ENCODE measurements around the gene ZSWIM4. TPM values are rescaled to one million over a fixed set of nuclear protein-coding genes. Genes with fewer than 3 reads are reported as not detected.
A peak's percentile ranks its signal among the peaks of the same experiment; 100 is the strongest.
"Not testable (repeated sequence)": the region's sequence is repeated elsewhere in the genome, so short reads cannot be mapped to it uniquely, and the experiment has no call there.

The ZSWIM4 gene
- total and polyA plus RNA-seq, 7 donors: 0.77 to 7.8 (median 3.7) TPM

DNA sequence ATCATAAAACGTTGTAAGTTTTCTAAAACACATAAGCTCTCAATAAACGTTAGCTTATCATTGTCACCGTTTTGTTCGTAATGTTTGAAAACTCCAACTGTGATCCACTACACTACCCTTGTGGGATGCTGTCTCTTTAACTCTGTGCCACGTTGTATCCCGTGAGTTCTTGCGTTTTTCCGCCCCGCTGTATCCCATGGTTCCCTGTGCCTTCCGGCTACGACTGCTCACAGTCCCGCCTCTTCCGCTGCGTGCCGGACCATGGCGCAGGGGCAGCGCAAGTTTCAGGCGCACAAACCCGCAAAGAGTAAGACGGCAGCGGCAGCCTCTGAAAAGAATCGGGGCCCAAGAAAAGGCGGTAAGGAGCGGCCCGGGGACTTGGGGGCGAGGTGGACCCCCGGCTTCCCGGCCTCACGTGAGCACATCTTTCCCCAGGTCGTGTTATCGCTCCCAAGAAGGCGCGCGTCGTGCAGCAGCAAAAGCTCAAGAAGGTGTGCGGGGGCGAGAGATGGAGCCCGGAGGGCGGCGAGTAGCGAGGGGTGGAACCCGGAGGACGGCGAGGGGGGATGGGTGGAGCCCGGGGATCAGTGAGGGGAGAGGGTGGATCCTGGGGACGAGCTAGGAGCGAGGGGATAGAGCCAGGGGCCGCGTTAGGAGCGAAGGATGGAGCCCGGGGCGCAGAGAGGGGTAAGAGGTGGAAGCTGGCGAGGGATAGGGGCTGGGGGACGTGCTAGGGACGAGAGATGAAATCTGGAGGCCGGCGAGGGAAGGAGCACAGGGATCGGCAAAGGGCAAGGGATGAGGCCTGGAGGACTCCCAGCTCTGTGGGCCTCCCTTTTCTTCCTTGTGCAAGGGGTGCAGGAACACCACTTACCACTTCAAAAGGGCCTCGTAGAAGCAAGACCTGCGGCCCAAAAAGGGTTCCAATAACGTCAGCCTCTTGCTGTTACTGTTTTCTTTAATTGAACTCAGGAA, 20.7 kb upstream of the ZSWIM4 start, which contains the start of gene C19orf53:
TSS of gene C19orf53 (plus strand) at position 240 of the 975 bp plus-strand sequence. CDS start at position 262, 22 bp downstream.
- DNase-seq: peak; percentile 91 to 94

DNA sequence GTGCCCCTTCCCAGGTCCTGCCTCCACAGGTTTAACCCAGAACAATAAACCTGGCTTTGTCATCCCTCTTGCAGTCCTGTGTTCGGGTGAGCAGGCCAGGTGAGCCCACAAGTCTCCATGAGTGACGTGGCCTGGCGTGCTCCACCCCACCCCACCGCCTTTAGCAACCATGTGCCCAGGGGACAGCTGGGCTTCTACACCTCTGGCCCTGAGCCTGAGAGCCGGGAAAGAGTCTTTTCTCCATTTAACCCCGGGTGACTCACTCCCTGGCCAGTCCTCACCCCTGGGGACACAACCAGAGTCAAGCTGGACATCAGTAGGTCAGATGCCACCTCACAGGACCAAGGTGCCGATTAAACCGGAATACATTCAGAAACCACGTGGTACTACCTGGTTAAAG, 16.8 kb upstream of the ZSWIM4 start:
- WGBS, 3 donors: 57 to 70% (median 67%) methylated on average over 9 of the region's 9 CpGs
- Histone ChIP-seq H3K4me3 (no peak overlapping the region), H3K27me3 (ENCODE audit: insufficient read depth in 3 of 3, low read length in 2 of 3) (no peaks in the 10 kb centered on the region), H3K36me3 (ENCODE audit: insufficient read depth in 1 of 2, low read depth in 1 of 2) (peaks cover 3 to 35% of the 10 kb centered on the region in 2 donors), H3K9me3 (no peaks in the 10 kb centered on the region), H3K27ac (no peak overlapping the region), H3K4me1 (peaks cover 14% of the 10 kb centered on the region)
- peak in 2 of 4 donors; percentile 38 to 50 for ATAC-seq
- DNase-seq: peak in 1 of 2 donors; percentile 66
- intact Hi-C loops (cut with DNase I): loop anchor here (10.0 kb wide), 1 partner anchor 296 kb away; the partner anchor contains the start of gene MISP3 (in 2 of the 2)
- TF ChIP-seq, protein P1, sequence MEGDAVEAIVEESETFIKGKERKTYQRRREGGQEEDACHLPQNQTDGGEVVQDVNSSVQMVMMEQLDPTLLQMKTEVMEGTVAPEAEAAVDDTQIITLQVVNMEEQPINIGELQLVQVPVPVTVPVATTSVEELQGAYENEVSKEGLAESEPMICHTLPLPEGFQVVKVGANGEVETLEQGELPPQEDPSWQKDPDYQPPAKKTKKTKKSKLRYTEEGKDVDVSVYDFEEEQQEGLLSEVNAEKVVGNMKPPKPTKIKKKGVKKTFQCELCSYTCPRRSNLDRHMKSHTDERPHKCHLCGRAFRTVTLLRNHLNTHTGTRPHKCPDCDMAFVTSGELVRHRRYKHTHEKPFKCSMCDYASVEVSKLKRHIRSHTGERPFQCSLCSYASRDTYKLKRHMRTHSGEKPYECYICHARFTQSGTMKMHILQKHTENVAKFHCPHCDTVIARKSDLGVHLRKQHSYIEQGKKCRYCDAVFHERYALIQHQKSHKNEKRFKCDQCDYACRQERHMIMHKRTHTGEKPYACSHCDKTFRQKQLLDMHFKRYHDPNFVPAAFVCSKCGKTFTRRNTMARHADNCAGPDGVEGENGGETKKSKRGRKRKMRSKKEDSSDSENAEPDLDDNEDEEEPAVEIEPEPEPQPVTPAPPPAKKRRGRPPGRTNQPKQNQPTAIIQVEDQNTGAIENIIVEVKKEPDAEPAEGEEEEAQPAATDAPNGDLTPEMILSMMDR (IDR thresholded peaks at IDR 0.05): no peak

More for the DNA sequence above, 20.7 kb upstream of the ZSWIM4 start, which contains the start of gene C19orf53:
- Histone ChIP-seq H3K27me3 (ENCODE audit: insufficient read depth in 3 of 3, low read length in 2 of 3) (no peaks in the 10 kb centered on the region), H3K27ac (peak within 1 kb of the TSS; percentile 79), H3K4me3 (peak within 1 kb of the TSS; percentile 85), H3K9me3 (no peaks in the 10 kb centered on the region), H3K4me1 (peaks cover 11% of the 10 kb centered on the region), H3K36me3 (ENCODE audit: insufficient read depth in 1 of 2, low read depth in 1 of 2) (peaks cover 6 to 64% of the 10 kb centered on the region in 2 donors)
- ATAC-seq: peak; percentile 97 to 99 (median 98)
- TF ChIP-seq, protein P1 (IDR thresholded peaks at IDR 0.05): no peak
- intact Hi-C loops (cut with DNase I): loop anchor here (10.0 kb wide), 1 partner anchor 300 kb away; the partner anchor contains the start of gene MISP3 (in 2 of the 2)
- WGBS, 3 donors: 0 to 1% (median 0%) methylated on average over 59 to 61 of the region's 61 CpGs

DNA sequence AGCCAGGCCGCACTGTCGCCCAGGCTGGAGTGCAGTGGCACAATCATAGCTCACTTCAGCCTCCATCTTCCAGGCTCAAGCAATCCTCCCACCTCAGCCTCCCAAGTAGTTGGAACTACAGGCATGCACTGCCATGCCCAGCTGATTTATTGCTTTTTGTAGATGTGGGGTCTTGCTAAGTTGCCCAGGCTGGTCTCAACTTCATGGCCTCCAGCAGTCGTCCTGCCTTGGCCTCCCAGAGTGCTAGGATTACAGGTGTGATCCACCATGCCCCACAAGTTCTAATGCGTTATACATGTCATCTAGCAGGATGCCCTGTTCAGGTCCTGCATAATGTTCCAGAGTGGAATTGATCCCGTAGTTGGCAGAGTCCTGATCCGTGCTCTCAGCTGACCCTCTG, 16.4 kb upstream of the ZSWIM4 start:
- ATAC-seq (no peak), DNase-seq (no peak)
- Histone ChIP-seq H3K9me3 (no peaks in the 10 kb centered on the region), H3K4me3 (no peak overlapping the region), H3K27me3 (ENCODE audit: insufficient read depth in 3 of 3, low read length in 2 of 3) (no peaks in the 10 kb centered on the region), H3K4me1 (peaks cover 12% of the 10 kb centered on the region), H3K27ac (no peak overlapping the region), H3K36me3 (ENCODE audit: insufficient read depth in 1 of 2, low read depth in 1 of 2) (peaks cover 3 to 35% of the 10 kb centered on the region in 2 donors)
- intact Hi-C loops (cut with DNase I): loop anchor here (10.0 kb wide), 1 partner anchor 296 kb away; the partner anchor contains the start of gene MISP3 (in 2 of the 2)
- WGBS, 3 donors: 70 to 85% (median 84%) methylated on average over 6 of the region's 6 CpGs
- TF ChIP-seq, protein P1 (IDR thresholded peaks at IDR 0.05): no peak

DNA sequence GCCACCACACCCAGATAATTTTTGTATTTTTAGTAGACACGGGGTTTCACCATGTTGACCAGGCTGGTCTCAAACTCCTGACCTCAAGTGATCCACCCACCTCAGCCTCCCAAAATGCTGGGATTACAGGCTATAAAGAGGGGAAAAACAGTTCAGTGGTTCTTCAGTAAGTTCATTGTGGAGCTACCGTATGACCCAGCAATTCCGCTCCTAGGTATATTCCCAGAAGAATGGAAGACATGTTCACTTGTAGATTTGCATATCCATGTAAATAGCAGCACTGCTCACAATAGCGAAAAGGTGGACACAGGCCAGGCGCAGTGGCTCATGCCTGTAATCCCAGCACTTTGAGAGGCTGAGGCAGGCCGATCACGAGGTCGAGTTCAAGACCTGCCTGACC, 15.4 kb upstream of the ZSWIM4 start:
- H3K9me3 ChIP-seq; H3K27ac ChIP-seq; DNase-seq; H3K4me1 ChIP-seq; H3K27me3 ChIP-seq (ENCODE audit: insufficient read depth in 3 of 3, low read length in 2 of 3); H3K4me3 ChIP-seq; ATAC-seq: not testable (repeated sequence)
- WGBS, 3 donors: 95 to 97% (median 95%) methylated on average over 8 of the region's 8 CpGs
- intact Hi-C loops (cut with DNase I): loop anchor here (10.0 kb wide), 1 partner anchor 295 kb away; the partner anchor contains the start of gene MISP3 (in 2 of the 2)
- H3K36me3 ChIP-seq (ENCODE audit: insufficient read depth in 1 of 2, low read depth in 1 of 2): peaks cover 3 to 35% of the 10 kb centered on the region in 2 donors

GRCh38 chr19:13781547-13781946, 13.7 kb upstream of the ZSWIM4 start:
- intact Hi-C loops (cut with DNase I): no loop called here
- 10 to 11% (median 11%) methylated on average over 5 of the region's 5 CpGs for WGBS, 3 donors
- ATAC-seq (peak; percentile 36 to 60 (median 40)), DNase-seq (peak; percentile 71 to 78)
- peaks cover 5% of the 10 kb centered on the region for H3K4me1 ChIP-seq
- peak overlapping the region; percentile 36 for H3K27ac ChIP-seq
- peaks cover 3 to 30% of the 10 kb centered on the region in 2 donors for H3K36me3 ChIP-seq (ENCODE audit: insufficient read depth in 1 of 2, low read depth in 1 of 2)
- TF ChIP-seq, protein P1 (IDR thresholded peaks at IDR 0.05): no peak
- no peaks in the 10 kb centered on the region for H3K27me3 ChIP-seq (ENCODE audit: insufficient read depth in 3 of 3, low read length in 2 of 3)
- H3K9me3 ChIP-seq: no peaks in the 10 kb centered on the region
- H3K4me3 ChIP-seq: no peak overlapping the region
